ENCODE data around the gene PPP6R2. TPM values are rescaled to one million over a fixed set of nuclear protein-coding genes. Genes with fewer than 3 reads are reported as not detected.
A peak's percentile ranks its signal among the peaks of the same experiment; 100 is the strongest.

PPP6R2 gene
- total and polyA plus RNA-seq, 9 of the 15 experiments (the other 6 are each of a cell fraction or from before 2014, with no cell fraction given): 0.32 to 39.8 (median 21.4) TPM

DNA sequence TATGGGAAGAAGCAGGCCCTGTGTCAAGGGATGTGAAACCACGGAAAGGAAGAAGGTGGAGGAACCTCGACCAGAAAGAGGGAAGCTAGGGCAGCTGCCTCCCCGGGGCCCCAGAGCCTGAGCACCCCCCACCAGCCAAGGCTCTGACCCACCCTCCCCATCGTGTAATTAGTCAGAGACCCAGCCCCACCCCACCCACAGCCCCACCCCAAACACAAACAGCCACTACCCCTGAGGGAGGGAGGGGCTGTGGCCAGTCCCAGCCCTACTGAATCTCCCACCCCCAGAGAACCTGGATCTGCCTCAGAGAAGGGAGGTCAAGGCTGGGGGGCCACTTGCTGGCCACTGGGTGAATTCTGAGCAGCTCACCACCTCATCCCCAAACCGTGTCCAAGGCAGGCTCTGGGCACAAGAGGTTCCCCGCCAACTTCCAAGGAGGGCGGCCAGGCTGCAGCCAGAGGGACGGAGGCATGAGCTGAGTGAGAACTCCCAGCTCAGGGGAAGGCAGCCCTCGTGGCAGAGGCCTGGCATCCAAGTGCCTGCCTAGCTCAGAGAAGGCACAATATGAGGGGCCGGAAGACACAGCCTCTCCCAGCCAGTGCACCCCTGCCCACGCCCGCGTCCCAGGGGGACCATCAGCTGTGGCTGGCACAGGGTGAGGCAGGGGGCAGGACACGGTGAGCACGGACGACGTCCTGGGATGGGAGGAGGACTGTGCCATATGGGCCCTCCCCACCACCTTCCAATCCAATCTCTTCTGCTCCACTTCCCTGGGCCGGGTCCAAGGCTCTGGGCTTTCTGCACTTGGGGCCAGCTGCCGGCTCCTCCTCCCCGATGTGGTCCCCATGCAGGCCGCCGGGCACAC lies 38.4 kb upstream of the PPP6R2 start:
- ChIA-PET POLR2A (interaction anchor here (2.5 kb wide), 1 partner anchor 11 kb away, joined by 11 read pairs; no protein-coding TSS in a partner anchor), CTCF (ENCODE audit: low intra/inter-chr PET ratio) (no interaction called here)
- DNase-seq (ENCODE audit: extremely low read depth in 1 of 4, low spot score in 3 of 4): peak; percentile 55 to 64 (median 62)
- no TSS peak for BruUV-seq (replicated peaks)
- H3K9me1 ChIP-seq (ENCODE audit: control insufficient read depth, insufficient read depth, low read length): no peaks in the 10 kb centered on the region
- no peak for FAIRE-seq
- H4K20me1 ChIP-seq (replicated peaks; ENCODE audit: control insufficient read depth, insufficient read depth, low read length): no peaks in the 10 kb centered on the region
- H3K79me2 ChIP-seq (ENCODE audit: control insufficient read depth, insufficient read depth, low read length): peaks cover 52% of the 10 kb centered on the region
- intact Hi-C loops (cut with micrococcal nuclease) (no loop called here), in situ Hi-C loops (cut with MboI) (no loop called here)
- H3K4me1 ChIP-seq (replicated peaks in 1 of 2; ENCODE audit: control insufficient read depth in 2 of 2, insufficient read depth in 2 of 2, low read length in 2 of 2): peaks cover 34 to 94% of the 10 kb centered on the region in 2 experiments
- H3K27me3 ChIP-seq (ENCODE audit: control insufficient read depth in 2 of 2, insufficient read depth in 2 of 2, low read length in 2 of 2): no peaks in the 10 kb centered on the region
- no peaks in the 10 kb centered on the region for H3K9me3 ChIP-seq (replicated peaks; ENCODE audit: control insufficient read depth, insufficient read depth, low read depth, low read length)
- 81% methylated on average over 11 of the region's 22 CpGs for WGBS (ENCODE audit: insufficient coverage, low coverage, missing lambda C conversion rate)
- no peak overlapping the region for H2AFZ ChIP-seq (ENCODE audit: low read depth, low read length)
- H3K4me2 ChIP-seq (ENCODE audit: insufficient read depth, low read length): no peak overlapping the region
- peak; percentile 10; the same call in 1 of the 3 replicates for ATAC-seq
- H3K4me3 ChIP-seq: no peak overlapping the region
- TF ChIP-seq, protein P1, sequence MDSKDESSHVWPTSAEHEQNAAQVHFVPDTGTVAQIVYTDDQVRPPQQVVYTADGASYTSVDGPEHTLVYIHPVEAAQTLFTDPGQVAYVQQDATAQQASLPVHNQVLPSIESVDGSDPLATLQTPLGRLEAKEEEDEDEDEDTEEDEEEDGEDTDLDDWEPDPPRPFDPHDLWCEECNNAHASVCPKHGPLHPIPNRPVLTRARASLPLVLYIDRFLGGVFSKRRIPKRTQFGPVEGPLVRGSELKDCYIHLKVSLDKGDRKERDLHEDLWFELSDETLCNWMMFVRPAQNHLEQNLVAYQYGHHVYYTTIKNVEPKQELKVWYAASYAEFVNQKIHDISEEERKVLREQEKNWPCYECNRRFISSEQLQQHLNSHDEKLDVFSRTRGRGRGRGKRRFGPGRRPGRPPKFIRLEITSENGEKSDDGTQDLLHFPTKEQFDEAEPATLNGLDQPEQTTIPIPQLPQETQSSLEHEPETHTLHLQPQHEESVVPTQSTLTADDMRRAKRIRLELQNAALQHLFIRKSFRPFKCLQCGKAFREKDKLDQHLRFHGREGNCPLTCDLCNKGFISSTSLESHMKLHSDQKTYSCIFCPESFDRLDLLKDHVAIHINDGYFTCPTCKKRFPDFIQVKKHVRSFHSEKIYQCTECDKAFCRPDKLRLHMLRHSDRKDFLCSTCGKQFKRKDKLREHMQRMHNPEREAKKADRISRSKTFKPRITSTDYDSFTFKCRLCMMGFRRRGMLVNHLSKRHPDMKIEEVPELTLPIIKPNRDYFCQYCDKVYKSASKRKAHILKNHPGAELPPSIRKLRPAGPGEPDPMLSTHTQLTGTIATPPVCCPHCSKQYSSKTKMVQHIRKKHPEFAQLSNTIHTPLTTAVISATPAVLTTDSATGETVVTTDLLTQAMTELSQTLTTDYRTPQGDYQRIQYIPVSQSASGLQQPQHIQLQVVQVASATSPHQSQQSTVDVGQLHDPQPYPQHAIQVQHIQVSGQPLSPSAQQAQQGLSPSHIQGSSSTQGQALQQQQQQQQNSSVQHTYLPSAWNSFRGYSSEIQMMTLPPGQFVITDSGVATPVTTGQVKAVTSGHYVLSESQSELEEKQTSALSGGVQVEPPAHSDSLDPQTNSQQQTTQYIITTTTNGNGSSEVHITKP (IDR thresholded peaks at IDR 0.05; ENCODE audit: partially characterized antibody): peak; percentile 44
- TF ChIP-seq, protein P2, sequence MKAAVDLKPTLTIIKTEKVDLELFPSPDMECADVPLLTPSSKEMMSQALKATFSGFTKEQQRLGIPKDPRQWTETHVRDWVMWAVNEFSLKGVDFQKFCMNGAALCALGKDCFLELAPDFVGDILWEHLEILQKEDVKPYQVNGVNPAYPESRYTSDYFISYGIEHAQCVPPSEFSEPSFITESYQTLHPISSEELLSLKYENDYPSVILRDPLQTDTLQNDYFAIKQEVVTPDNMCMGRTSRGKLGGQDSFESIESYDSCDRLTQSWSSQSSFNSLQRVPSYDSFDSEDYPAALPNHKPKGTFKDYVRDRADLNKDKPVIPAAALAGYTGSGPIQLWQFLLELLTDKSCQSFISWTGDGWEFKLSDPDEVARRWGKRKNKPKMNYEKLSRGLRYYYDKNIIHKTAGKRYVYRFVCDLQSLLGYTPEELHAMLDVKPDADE (conservative IDR thresholded peaks at IDR 0.05; ENCODE audit: control insufficient read depth, low read depth, low read length): no peak
- H3K27ac ChIP-seq (ENCODE audit: extremely low read depth, low read depth, low read length): 0 out of 3 replicates have a peak overlapping the region, but pooled peaks have one; percentile 30
- H3K9ac ChIP-seq (ENCODE audit: insufficient read depth in 1 of 2, low read depth in 2 of 2, low read length in 2 of 2): peak overlapping the region in 1 of 2 experiments; percentile 91; a peak in 2 of 4 replicates
- no peaks in the 10 kb centered on the region for H3K36me3 ChIP-seq (ENCODE audit: control insufficient read depth, insufficient read depth, low read length)
